Karpas-422 (cell line): ENCODE measurements around the gene RFLNA. TPM values are rescaled to one million over a fixed set of nuclear protein-coding genes. Genes with fewer than 3 reads are reported as not detected.

ENCODE experiments used
- DNase-seq: peaks from one replicate; pipeline ENCODE4 v3.0.0-alpha.2; 2015
- H2AFZ ChIP-seq: fragments of 200-600 bp; sonication (generic); 2 replicates; pipeline ENCODE4 v1.6.1; 2014; ENCODE audit warnings: antibody characterized with exemption, low read length, mixed read lengths
- H3K27ac ChIP-seq: fragments of 200-600 bp; sonication (generic); 2 replicates; pipeline ENCODE4 v1.5.1; 2014; ENCODE audit warnings: mild to moderate bottlenecking, low read length, moderate library complexity
- H3K27me3 ChIP-seq: fragments of 200-600 bp; sonication (generic); 2 replicates; pipeline ENCODE4 v1.6.1; 2014; ENCODE audit warnings: low read length, mixed read lengths
- H3K36me3 ChIP-seq: fragments of 200-600 bp; sonication (generic); 2 replicates; pipeline ENCODE4 v1.6.1; 2014; ENCODE audit warnings: low read length, mixed read lengths; ENCODE audit not compliant: insufficient read depth
- H3K4me1 ChIP-seq: fragments of 200-600 bp; sonication (generic); 2 replicates; pipeline ENCODE4 v1.6.1; 2014; ENCODE audit warnings: mild to moderate bottlenecking, low read length, mixed read lengths
- H3K4me2 ChIP-seq: fragments of 200-600 bp; sonication (generic); 2 replicates; pipeline ENCODE4 v1.6.1; 2014; ENCODE audit warnings: low read length, low read depth, mild to moderate bottlenecking; ENCODE audit not compliant: poor library complexity, severe bottlenecking
- H3K4me3 ChIP-seq: fragments of 200-600 bp; sonication (generic); 2 replicates; pipeline ENCODE4 v1.5.1; 2014; ENCODE audit warnings: mild to moderate bottlenecking, antibody characterized with exemption, low read length, mixed read lengths
- H3K79me2 ChIP-seq: fragments of 200-600 bp; sonication (generic); 2 replicates; pipeline ENCODE4 v1.6.1; 2014; ENCODE audit warnings: mild to moderate bottlenecking, low read length, mixed read lengths
- H3K9ac ChIP-seq: fragments of 200-600 bp; sonication (generic); 2 replicates; pipeline ENCODE4 v1.6.0; 2014; ENCODE audit warnings: low read length
- H3K9me2 ChIP-seq: fragments of 200-600 bp; sonication (generic), shearing (Covaris generic); replicated peaks from 2 replicates; pipeline ENCODE4 v1.6.0; 2014; ENCODE audit warnings: mild to moderate bottlenecking, low read length, moderate library complexity; ENCODE audit not compliant: insufficient read depth
- H3K9me3 ChIP-seq: fragments of 300-700, 200-600 bp; sonication (generic); 2 replicates; pipeline ENCODE4 v1.6.1; 2014; ENCODE audit warnings: low read length, mixed read lengths
- H4K20me1 ChIP-seq: fragments of 200-600 bp; sonication (generic); 2 replicates; pipeline ENCODE4 v1.6.1; 2014; ENCODE audit warnings: mild to moderate bottlenecking, antibody characterized with exemption, low read length, low read depth; ENCODE audit not compliant: insufficient read depth
- small RNA-seq: library from RNA; depleted of rRNA; stranded (forward); fragments of <200 nt; gene quantifications from one replicate; pipeline ENCODE3, GENCODE V24; 2014
- total RNA-seq: library from RNA; depleted of rRNA; stranded (reverse); fragments of >200 nt; shearing (Covaris generic); gene quantifications from 2 replicates; pipeline ENCODE4 v1.2.3, GENCODE V29; 2014; ENCODE audit warnings: low replicate concordance

Gene RFLNA
- total RNA-seq, 1 experiment from 2014 or later, result not detected

- no peak overlapping the region for H2AFZ ChIP-seq
- no peak overlapping the region for H3K4me3 ChIP-seq
- no peak for DNase-seq
- H3K27ac ChIP-seq, result peak overlapping the region; percentile 96
- peaks cover 59% of the 10 kb centered on the region for H3K4me1 ChIP-seq
- H3K79me2 ChIP-seq, result peaks cover 17% of the 10 kb centered on the region
- H3K9me2 ChIP-seq, result no peaks in the 10 kb centered on the region
- peaks cover 11% of the 10 kb centered on the region; the same call in 1 of the 2 replicates for H3K36me3 ChIP-seq
- H3K4me2 ChIP-seq, result no peak overlapping the region
- no peak overlapping the region for H3K9ac ChIP-seq
- H3K9me3 ChIP-seq, result no peaks in the 10 kb centered on the region
- H3K27me3 ChIP-seq, result no peaks in the 10 kb centered on the region
- no peaks in the 10 kb centered on the region; the same call in 1 of the 2 replicates for H4K20me1 ChIP-seq
Observed at GRCh38 chr12:124361996-124362395, 67.1 kb downstream of the RFLNA start.

DNA sequence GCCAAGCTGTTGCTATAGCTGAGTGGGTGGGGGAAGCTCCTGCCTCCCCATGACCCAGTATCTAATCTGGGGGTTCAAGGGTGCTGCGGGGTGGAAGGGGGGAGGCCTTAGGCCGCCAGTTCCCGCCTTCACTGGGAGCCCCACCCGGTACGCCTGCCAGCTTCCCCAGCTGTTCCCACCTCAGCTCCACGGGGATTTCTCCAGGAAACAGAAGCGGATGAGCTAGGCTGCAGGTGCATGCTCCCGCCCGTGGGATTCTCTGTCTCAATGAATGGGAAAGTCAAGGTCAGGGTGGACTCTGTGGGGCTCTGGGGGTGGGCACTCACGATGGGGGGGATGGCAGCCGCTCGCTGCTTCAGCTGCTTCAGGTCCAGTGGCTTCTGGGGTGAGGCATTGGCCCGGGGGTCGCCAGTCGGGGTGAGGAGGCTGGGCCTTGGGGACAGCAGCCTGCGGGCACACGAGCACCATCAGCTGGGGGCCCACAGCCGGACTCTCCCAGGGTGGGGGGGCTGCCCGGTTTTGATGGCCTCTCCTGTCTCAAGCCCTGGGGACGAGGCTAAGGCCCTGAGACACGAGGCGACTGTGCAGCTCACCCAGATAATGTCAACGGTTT is 68.6 kb downstream of the RFLNA start:
- Histone ChIP-seq H3K36me3 (peaks cover 4% of the 10 kb centered on the region), H3K9me2 (no peaks in the 10 kb centered on the region), H3K9me3 (no peaks in the 10 kb centered on the region), H3K4me3 (no peak overlapping the region), H3K9ac (no peak overlapping the region; the same call in 1 of the 2 replicates), H3K4me2 (no peak overlapping the region), H3K27ac (peak overlapping the region; percentile 74), H3K4me1 (peaks cover 58% of the 10 kb centered on the region), H3K79me2 (peaks cover 11% of the 10 kb centered on the region), H3K27me3 (no peaks in the 10 kb centered on the region), H4K20me1 (peaks cover under 1% of the 10 kb centered on the region; the same call in 1 of the 2 replicates), H2AFZ (no peak overlapping the region)
- DNase-seq, result no peak

GRCh38 chr12:124364543-124364942 is 69.7 kb downstream of the RFLNA start:
- Histone ChIP-seq H3K4me1 (peaks cover 47% of the 10 kb centered on the region), H2AFZ (no peak overlapping the region), H3K4me2 (no peak overlapping the region), H3K36me3 (no peaks in the 10 kb centered on the region; the same call in 1 of the 2 replicates), H3K79me2 (peaks cover 5% of the 10 kb centered on the region; the same call in 1 of the 2 replicates), H3K9me2 (no peaks in the 10 kb centered on the region), H3K4me3 (no peak overlapping the region), H3K27me3 (no peaks in the 10 kb centered on the region), H3K27ac (no peak overlapping the region), H4K20me1 (peaks cover 5% of the 10 kb centered on the region; the same call in 1 of the 2 replicates), H3K9ac (no peak overlapping the region), H3K9me3 (no peaks in the 10 kb centered on the region)
- no peak for DNase-seq

Small RNA genes lying within 50 kb of the gene (small RNA-seq; reads per million reads assigned to genes)
- gene MIR6880, result not detected
